ENCODE results near the gene L3MBTL4.

The L3MBTL4 gene

GRCh38 chr18:6374935-6375529 is 39.7 kb downstream of the L3MBTL4 start:
- CTCF ChIA-PET: no interaction called here
- DNase-seq (ENCODE audit: low spot score): no peak
- no peak for TF ChIP-seq CTCF (conservative IDR thresholded peaks at IDR 0.05; ENCODE audit: low read depth)
- POLR2A ChIA-PET (ENCODE audit: low non-redundant PET): no interaction called here
- no peak overlapping the region for H3K27ac ChIP-seq

DNA sequence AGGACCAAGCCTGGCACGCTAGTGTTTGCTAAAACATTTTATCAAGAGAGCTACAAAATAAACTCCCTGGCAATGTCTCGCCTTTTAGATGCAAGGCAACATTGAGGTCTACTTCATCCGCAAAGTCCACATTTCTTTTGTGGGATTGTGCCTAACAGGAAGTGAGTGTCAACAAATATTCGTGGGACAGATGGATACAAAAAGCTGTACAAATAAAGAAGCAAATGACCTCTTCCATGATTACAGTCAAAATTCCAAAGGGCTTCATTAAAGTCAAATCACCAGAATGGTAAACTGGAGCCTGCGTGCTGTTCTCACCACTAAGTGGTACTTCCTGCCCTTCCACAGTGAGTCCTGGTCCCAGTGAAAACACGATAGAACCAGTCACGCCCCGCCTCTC is 40.4 kb downstream of the L3MBTL4 start:
- H3K27ac ChIP-seq: no peak overlapping the region
- ChIA-PET CTCF (no interaction called here), POLR2A (ENCODE audit: low non-redundant PET) (no interaction called here)
- no peak for DNase-seq (ENCODE audit: low spot score)
- TF ChIP-seq CTCF (conservative IDR thresholded peaks at IDR 0.05; ENCODE audit: low read depth): no peak

DNA sequence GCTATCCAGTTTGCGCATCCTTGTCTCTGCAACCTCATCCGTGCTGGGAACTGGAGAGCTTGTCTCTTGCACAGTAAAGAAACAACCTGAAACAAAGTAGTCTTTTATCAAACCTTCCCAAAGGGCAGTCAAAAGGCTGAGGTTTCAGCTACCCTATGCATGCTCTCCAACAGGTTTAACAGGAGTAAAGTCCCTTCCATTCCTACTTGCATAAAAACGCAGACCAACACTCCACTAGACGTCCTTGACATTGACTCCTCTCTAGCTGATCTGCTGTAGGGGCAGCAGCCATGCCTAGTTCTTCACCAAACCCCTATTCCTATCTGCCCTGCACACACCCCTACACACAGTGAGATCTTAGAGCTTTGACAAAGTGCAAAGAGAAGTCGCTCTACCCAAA is 41.5 kb downstream of the L3MBTL4 start:
- ChIA-PET CTCF (no interaction called here), POLR2A (ENCODE audit: low non-redundant PET) (no interaction called here)
- DNase-seq (ENCODE audit: low spot score): no peak
- H3K27ac ChIP-seq: no peak overlapping the region
- no peak for TF ChIP-seq CTCF (conservative IDR thresholded peaks at IDR 0.05; ENCODE audit: low read depth)

DNA sequence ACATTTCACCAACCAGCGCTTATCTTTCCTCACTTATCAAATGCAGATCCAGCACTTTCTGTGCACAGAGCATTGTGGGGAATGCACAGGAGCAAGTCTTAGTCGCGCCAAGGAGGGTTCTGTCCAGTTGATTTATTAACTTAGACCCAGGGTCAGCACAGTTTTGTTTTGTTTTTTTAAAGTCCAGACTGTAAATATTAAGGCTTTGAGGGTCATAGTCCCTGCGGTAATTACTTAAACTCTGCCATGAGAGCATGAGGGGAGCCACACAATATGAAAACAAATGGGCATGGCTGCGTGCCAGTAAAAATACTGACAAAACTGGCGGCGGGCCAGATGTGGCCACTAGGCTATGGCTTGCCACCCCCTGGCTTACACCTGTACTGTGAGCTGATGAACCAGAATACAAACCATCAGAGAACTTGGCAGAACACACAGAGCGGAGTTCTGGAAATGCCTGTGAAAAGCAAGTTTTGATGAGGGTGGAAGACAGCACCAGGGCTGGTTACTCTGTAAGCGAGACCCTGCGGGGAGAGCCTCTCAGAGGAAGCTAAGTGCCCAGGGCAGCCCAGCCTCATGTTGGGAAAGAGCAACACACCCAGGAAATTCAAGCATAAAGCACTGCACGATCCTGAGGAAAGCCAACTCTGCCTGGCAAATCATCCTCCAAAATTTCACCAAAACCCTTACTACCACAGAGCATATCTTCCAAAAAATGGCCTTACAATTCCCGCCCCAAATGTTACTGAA is 43.6 kb downstream of the L3MBTL4 start:
- TF ChIP-seq CTCF (conservative IDR thresholded peaks at IDR 0.05; ENCODE audit: low read depth): no peak
- H3K27ac ChIP-seq: no peak overlapping the region
- DNase-seq (ENCODE audit: low spot score): no peak
- ChIA-PET POLR2A (ENCODE audit: low non-redundant PET) (no interaction called here), CTCF (no interaction called here)

GRCh38 chr18:6370410-6370809 is 44.3 kb downstream of the L3MBTL4 start:
- H3K27ac ChIP-seq: no peak overlapping the region
- TF ChIP-seq CTCF (conservative IDR thresholded peaks at IDR 0.05; ENCODE audit: low read depth): no peak
- ChIA-PET POLR2A (ENCODE audit: low non-redundant PET) (no interaction called here), CTCF (no interaction called here)
- DNase-seq (ENCODE audit: low spot score): no peak

DNA sequence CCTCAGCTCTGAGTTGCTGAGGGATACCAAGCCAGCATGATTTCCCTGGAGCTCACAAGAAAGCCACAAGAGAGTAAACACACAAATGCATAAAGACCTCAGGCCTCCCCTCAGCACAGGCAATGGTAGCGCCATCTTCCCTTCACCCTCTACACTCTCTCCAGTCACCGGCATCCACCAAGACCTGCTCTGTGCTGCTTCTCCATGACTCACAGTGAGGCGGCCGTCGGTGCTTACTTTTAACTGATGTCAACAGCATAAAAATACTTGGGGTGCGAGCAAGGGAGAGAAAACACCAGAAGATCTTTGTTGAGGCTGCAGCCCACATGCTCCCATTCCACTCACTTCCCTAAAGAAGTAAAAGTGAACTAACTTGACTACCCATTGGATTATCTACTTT is 46.7 kb downstream of the L3MBTL4 start:
- no peak for TF ChIP-seq CTCF (conservative IDR thresholded peaks at IDR 0.05; ENCODE audit: low read depth)
- ChIA-PET CTCF (no interaction called here), POLR2A (ENCODE audit: low non-redundant PET) (no interaction called here)
- H3K27ac ChIP-seq: no peak overlapping the region
- no peak for DNase-seq (ENCODE audit: low spot score)

Data from RWPE1 (cell line).